Daoy (cell line): ENCODE measurements around the gene SSX2IP. TPM values are rescaled to one million over a fixed set of nuclear protein-coding genes. Genes with fewer than 3 reads are reported as not detected.
"Not testable (repeated sequence)": the region's sequence is repeated elsewhere in the genome, so short reads cannot be mapped to it uniquely, and the experiment has no call there.

Source experiments
- DNase-seq: peaks from one replicate; pipeline ENCODE4 v3.0.0-alpha.2; 2015; ENCODE audit warnings: low read depth
- total RNA-seq: library from RNA; depleted of rRNA; stranded (reverse); fragments of >200 nt; shearing (Covaris generic); gene quantifications from 2 replicates; pipeline ENCODE4 v1.2.3, GENCODE V29; 2014

Gene SSX2IP
- total RNA-seq, 1 experiment from 2014 or later = 46.9 TPM

DNA sequence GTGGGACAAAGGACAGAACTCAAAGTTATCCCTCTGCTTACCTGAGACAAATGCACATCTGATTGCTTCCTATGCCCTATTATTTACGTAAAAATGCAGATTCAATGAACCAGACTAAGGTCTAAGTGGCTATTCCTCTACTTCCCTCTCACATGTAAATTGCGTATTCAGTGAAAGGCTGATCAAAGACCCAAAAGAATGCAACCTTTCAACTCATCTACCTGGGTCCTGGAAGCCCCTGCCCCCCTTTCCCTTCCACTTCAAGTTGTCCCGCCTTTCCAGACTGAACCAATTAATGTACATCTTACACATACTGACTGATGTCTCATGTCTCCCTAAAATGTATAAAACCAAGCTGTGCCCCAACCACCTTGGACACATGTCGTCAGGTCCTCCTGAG is 14.6 kb downstream of the SSX2IP start:
- no peak for DNase-seq

DNA sequence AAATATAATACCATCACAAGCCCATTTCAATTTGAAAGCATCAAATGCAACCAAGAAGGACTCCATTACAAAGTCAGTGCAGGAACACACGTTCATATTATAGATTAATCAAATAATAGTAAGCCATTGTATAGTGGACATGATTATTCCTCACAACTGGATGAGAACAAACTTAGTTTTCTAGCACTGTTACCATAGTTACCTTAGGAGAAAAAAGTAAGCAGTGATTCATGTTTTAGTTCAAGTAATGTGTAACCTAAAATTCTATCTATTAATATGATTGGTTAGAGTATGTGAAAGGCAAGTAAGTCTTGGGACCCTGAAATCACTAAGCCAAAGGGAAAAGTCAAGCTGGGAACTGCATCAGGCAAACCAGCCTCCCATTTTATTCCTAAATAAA is 15.2 kb downstream of the SSX2IP start:
- no peak for DNase-seq

DNA sequence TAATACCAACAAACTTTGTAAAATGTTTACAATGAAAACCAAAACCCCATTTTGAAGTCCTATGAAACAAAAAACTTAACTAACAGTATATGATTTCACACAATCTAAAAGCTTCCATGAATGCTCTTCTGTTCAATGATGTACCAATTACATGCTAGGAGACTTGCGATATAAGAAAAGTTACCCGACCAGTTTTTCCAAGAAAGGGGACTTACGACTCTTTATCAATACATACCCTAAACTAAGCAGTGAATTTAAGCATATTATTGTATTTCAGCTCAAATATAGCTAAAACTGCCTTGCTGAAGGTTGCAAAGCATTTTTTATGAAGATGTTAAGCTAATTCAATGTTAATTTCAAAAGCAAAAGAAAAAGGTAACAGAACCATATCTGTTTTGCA is 15.6 kb downstream of the SSX2IP start:
- DNase-seq = no peak

DNA sequence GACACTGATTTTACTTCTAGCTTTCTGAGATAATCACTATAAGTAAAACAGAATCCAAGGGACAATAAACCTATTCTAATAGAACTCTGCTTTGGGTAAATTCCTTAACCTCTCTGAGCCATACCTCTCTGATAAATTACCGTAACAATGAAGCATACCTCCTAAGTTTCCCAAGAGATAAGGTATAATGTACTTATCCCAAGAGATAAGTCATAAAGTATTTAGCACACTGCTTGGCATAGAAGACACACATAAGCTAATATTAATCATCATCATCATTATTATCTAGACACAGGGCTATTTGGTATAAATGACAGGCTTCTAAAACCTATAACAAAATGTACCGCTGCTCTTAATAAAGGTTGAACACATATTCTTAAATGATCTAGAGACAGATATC is 16.2 kb downstream of the SSX2IP start:
- no peak for DNase-seq

DNA sequence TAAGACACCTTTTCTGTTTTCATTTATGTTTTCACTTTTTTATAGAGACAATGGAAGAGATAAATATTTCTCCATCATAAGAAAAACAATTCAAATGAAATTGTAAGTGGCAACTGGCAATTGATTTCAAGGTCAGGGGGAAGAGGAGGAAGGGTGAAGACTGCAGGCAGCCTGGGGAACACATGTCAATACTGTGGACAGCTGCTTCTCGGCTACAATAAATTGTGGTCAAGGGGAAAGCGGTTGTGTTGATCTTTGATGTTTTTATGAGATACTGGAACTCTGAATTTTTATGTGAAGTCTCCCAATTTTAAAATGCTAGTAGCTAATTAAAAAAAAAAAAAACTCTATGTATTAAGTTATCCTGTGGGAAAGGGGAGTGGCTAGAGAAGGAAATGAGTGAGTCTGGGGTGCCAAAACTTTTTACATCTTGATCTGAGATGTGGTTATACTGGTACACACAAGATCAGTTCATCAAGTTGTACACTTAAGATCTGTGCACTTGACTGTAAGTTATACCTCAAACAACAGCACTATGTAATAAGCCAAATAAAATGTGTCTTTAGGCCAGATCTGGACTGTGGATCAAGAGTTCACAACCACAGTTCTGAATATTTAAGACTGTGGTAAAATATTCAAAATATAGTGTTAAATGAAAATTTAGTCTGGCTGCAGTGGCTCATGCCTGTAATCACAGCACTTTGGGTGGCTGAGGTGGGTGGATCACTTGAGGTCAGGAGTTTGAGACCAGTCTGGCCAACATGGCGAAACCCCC is 18.0 kb downstream of the SSX2IP start:
- no peak for DNase-seq

DNA sequence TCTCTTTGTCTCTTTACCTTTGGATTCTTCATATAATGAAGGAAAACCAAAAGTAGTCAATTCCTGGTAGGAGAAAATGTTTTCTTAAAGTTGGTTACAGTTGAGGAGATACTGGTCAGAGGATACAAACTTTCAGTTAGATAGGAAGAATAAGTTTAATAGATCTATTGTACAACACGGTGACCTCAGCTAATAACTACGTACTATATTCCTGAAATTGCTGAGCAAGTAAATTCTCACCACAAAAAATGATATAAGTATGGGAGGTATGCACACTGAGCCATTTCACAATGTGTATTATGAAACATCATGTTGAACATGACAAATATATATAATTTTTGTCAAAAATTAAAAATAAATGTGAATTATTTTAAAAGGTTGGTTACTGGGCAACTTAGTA is 20.4 kb downstream of the SSX2IP start:
- no peak for DNase-seq

DNA sequence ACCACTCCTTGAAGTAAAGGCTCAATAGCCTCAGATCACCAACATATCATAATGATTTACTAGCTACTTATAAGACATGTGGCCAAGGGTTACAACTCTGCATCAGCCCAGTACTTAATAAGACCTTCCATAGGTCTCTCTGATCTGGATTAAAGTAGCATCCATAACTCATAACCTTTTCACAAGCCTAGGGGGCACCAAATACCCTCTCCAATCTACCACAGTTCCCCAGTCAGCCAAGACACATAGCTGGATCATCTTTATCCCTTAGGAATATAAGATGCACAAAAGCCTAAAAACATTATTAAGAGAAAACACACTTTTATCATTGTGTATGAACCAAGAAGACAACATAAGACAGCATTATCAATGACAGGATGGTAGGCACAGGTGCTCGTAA is 22.1 kb downstream of the SSX2IP start:
- no peak for DNase-seq

DNA sequence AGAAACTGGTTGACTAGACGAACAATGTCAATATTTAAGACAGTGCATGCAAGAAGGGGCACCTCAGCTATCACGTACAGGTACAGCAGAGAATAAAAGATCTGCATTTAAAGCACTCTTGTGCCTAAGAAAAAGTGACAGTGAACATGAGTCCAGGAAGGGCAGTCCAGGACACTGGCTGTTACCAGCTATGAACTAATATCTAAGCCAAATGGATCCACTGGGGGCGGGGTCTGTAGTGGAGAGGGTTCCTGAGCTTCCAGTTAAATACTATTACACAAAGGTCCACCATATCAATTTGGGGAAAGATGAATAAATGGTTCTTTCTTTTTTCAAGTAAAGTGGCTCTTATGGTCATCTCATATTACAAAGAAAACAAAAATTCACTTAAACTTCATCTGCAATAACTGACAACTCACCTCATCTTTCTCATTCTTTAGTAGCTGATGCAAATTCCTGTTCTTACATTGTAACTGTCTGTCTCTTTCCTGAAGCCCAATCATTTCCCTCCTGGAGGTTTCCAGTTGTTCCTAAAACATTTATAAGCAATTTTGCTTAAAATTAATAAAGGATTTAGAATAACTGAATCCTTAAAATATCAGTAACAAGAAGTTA is 24.5 kb downstream of the SSX2IP start:
- no peak for DNase-seq

DNA sequence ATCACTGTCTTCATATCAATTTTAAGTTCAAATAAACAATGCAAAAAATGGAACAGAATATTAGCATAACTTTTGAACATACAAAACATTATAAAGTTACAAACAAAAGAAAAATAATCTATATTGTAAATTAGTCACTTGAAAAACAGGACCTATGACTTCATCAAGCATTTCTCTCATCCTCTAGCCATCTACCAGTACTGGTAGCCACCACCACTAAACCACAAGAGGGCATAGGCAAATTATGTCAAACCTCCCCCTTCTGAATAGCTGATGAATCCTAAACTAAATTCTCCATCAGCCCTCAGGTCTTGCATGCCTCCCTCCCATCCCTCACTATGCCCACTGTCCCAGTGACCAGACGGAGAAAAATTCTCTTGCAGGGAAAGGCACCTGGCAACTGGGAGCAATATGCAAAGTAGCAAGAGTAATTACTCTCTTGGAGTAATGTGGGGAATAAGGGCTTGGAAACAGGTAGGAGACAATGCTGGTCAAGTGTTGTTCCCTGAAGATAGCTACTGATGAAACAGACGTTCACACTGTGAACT is 37.1 kb downstream of the SSX2IP start:
- no peak for DNase-seq

DNA sequence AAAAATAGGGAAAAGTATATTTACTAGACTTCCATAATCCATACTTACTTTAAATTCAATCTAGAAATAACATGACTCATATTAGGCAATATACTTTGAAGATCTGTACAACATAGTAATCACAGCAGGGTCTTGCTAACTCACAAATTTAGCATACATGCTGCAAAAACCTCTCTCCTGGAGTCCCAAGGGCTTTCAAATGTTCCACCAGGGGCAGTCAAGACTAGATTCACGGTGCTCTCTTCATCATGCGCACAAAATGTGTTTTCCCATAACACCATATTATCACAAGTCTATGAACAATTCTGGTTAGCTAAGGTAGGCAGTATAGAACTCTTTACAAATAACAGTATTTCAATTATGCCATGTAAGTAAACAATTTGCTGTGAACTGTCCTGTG is 45.8 kb downstream of the SSX2IP start:
- DNase-seq = no peak

DNA sequence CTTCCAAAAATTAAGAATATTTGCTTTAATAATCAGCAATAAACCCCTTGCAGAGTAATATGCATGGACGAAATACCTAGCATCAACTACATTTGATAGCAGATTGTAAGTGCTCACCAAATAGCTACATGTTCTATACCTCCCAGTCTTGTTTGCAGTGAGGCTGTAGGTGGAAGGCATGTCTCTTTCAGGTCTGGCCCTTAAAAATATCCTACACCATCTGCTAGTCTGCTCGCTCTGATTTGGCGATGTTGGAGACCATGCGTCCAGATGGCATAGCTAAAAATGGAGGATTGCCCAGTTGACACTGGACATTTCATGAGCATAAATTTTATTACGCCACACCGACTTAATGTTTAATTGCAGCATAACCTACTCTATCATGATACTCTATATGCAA is 47.1 kb downstream of the SSX2IP start:
- no peak for DNase-seq

DNA sequence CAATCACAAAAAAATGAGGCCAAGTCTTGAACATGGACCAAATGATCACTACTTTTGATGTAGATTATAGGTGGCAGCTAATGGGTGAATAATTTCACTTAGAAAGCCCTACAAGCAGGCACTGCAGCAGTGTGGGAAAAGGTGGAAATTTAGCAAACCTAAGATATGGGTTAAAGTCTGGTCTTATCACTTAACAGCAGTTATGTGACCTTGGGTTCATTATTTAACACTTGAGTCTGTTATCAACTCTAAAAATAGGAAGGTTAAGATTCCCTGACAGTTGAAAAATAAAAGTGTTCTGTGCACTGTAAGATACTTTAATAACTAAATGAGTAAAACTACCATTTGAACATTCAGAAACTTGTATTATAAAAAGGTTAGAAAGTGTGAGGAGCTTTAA is 47.5 kb downstream of the SSX2IP start:
- no peak for DNase-seq

DNA sequence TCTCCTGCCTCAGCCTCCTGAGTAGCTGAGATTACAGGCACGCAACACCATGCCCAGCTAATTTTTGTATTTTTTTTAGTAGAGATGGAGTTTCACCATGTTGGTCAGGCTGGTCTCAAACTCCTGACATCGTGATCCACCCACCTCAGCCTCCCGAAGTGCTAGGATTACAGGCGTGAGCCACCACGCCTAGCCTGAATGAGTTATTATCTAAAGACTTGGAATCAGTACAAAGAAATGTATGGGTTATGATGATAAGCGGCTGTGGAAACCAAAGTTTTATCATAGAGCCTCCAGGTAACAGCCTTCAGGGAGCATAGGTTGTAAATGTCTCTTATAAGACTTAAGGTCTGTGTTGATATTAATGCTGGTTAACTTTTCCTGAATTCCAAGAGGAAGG is 50.5 kb downstream of the SSX2IP start:
- DNase-seq = not testable (repeated sequence)

DNA sequence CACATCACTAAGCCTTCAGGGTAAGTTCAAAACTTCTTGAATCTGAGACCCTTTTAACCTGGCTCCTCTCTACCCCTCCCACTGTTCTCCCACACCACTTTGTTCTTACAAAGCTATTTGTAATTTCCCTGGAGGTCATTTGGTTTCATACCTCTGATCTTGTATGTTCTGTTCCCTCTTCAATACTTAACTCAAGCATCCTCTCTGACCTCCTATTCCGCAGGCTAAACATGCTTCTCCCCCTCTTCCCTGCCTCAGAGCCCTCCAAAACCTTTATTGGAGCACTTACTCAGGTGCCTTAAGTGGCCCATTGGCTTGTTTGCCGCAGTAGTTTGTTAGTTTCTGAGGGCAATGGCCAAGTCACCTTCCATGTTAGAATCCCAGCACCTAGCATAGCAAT is 54.8 kb downstream of the SSX2IP start:
- DNase-seq = no peak

DNA sequence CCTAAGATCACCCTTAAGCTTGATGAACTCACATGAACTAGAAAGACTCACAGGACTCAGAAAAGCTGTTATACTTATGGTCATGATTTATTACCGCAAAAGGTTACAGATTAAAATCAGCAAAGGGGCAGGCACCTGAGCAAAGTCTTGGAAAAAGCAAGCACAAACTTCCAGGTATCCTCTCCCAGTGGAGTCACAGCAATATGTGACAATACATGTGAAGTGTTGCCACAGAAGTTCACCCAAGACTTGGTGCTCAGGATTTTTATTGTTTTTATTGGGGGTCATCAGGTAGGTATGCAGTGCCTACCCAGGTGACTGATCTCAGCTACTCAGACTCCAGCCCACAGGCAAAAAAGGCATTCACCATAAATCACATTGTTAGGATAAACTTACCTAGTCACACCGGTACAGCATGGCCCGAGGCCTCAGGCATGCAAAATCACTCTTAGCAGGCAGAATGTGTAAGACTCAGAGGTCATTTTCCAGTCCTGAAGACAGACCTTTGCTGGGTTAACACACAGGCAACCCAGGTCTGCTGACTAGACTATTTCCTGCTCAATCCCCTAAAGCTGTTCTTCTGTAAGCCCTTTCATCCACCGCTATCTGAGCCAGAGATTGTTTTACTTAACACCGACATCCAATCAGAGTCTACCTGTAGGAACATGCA is 55.6 kb downstream of the SSX2IP start:
- DNase-seq = no peak

DNA sequence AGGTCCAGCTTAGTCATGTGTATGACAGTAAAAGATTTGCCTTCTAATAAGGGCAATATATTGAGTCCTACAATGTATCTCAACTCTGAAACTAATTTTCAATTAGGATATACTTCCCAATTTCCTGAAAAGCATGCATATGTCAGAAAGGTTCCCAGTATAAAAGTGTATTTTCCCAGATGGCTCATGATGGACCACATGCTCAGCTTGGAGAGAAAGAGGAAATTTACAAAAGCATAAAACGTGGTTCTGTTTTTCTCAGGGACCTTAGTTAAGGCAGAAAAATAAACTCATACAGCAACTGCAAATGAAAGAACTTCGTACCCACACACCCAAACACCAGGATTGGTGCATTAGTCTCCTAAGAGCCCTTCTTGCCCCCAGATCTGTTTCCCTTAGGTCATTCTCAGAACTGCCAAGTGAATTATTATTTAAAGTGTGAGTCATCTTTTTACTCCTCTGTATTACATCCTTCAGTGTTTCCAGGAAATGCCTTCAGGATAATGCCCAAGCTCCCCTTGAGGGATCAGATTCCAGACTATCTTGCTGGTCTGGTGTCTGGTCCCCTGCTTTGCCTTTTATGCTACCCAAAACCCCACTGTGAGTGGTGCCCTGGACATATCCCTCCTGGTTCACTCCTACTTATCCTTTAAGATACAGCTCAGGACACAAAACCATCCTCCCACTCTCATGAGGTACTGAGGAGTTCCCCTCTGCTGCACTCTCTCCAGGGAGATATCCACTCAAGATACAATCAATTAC is 57.4 kb downstream of the SSX2IP start:
- DNase-seq = peak; percentile 82

DNA sequence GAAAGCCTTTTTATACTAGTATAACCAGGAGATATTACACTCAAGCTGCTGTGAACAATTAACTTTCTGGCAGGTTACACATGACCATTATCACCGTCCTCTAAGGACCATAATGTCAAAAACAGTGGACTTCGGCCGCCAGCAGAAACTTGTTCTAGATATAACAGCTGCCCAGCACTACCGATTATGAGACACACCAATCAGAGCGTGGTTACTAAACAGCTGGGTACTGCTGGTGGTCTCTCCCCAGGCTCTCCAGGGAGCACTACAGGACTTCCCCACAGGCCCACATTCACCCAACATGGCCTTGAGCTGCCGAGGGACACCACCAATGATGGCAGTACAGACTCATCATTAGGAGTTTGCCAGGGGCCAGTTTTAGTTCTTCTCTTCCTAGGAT is 58.1 kb downstream of the SSX2IP start:
- DNase-seq = no peak

DNA sequence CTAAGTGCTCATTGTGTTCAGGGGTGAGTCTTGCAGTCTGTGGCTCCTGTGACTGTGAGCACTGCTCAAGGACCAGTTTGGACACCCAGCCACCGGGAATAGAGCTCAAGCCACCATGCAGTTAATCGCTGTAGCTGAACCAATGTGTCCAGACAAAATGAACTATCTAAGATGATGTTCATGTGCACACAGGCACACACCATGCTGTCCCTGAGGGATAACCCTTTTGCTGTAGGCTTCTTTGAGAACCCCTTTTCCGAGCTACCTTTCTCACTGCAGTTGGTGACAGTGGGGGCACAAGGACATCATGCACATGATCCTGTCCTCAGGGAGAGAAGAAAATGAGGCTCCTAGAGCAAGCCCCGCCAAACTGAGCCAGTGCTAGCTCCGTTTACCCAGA is 65.4 kb downstream of the SSX2IP start:
- no peak for DNase-seq

DNA sequence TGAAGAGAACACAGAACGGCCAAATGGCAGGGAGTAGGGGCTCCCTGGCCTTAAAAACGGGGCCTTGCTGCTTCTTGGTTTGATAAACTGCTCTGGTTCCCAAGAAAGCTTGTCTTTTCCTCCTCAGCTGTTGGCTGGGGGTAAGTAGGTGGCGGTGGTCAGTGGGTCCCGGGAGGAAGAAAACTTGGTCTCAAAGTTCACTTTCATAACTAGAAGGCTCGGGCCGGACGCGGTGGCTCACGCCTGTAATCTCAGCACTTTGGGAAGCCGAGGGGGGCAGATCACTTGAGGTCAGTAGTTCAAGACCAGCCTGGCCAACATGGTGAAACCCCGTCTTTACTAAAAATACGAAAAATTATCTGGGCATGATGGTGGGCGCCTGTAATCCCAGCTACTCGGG is 68.7 kb downstream of the SSX2IP start:
- DNase-seq = no peak

DNA sequence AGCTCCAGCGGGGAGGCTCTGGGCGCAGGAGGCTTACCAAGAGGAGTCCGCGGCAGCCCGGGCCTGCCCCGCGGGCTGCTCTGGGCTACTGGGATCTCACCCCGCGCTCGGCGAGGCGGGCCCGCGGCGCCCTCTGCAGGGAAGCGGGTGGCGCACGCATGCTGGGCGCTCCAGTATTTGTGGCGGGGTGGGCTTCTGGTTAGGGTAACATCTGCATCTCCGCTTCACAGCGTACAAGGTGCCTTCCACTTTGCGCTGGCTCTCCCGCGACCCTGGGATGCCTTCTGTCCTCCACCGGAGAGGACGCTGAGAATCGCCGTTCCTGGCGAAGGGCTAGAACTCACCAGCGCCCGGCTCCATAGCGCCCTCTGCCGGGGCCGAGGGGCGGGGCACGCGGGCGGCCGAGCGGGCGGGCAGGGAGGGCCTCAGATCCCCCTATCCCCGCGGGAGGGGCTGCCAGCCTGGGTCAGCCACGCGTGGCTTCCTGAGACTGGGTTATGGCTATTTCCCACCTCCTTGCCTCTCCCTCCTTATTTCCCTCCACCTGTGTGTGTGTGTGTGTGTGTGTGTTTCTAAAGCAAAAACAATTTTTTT is 69.4 kb downstream of the SSX2IP start:
- DNase-seq = peak; percentile 91

DNA sequence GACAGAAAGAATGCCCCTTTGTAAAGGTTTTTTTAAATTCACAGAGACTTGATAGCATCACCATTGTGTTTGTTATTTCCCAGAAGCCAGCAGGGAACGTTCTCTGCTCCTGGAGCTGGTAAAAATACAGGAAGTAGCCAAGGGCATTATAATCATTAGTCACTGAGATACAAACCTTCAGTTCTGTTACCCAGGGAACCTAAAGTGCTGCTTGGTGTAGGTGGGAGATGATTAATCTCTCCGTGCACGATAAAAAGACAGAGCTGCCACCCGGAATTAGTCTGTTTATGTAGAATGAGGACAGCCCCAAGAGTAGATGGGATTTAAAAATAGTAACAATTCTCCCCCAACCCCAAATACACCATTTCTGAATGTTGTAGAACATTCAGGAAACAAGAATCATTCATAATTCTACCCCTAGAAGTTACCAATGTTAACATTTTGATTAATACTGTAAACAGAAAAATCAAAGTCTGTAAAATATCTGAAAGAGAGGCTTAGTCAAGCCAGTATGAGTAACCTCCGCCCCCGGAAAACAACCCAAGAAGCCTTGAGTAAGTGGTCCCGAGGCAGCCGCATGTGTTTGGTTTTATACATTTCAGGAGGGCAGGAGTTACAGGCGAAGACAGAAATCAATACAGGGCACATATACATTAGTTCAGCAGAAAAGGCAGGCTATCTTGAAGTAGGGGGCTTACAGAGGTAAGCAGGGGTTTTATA is 70.7 kb downstream of the SSX2IP start:
- peak; percentile 86 for DNase-seq
